Hindlimb muscle (tissue), 1 donor: ENCODE data around the gene KATNB1. TPM values are rescaled to one million over a fixed set of nuclear protein-coding genes. Genes with fewer than 3 reads are reported as not detected.
A peak's percentile ranks its signal among the peaks of the same experiment; 100 is the strongest.

Source experiments
- DNase-seq: peaks from one replicate; pipeline ENCODE4 v3.0.0-alpha.2; 2013
- polyA plus RNA-seq: library from polyadenylated mRNA; unstranded; fragments of 120-200 nt; gene quantifications from one replicate; pipeline ENCODE4 v1.2.1, GENCODE V29; 2013; ENCODE audit not compliant: insufficient read length

The KATNB1 gene
- polyA plus RNA-seq, 1 donor: 53.8 TPM

- DNase-seq: no peak
These were observed 21.1 kb downstream of the KATNB1 start for GRCh38 chr16:57756424-57757325.

GRCh38 chr16:57757326-57757786 is 21.8 kb downstream of the KATNB1 start:
- DNase-seq: peak; percentile 71

- no peak for DNase-seq
These were observed 22.3 kb downstream of the KATNB1 start for GRCh38 chr16:57757883-57758282.

- no peak for DNase-seq
These were observed 23.0 kb downstream of the KATNB1 start for GRCh38 chr16:57758331-57759117.

- no peak for DNase-seq
These were observed 23.6 kb downstream of the KATNB1 start for GRCh38 chr16:57759131-57759530.

- DNase-seq: no peak
These were observed 24.2 kb downstream of the KATNB1 start for GRCh38 chr16:57759541-57760356.

GRCh38 chr16:57760357-57761160 is 25.0 kb downstream of the KATNB1 start:
- DNase-seq: no peak

GRCh38 chr16:57761301-57761700 is 25.7 kb downstream of the KATNB1 start:
- no peak for DNase-seq

- DNase-seq: no peak
These were observed 26.4 kb downstream of the KATNB1 start for GRCh38 chr16:57761957-57762356.

- no peak for DNase-seq
These were observed 26.9 kb downstream of the KATNB1 start for GRCh38 chr16:57762365-57763040.

GRCh38 chr16:57763285-57764005 is 27.9 kb downstream of the KATNB1 start:
- DNase-seq: no peak

GRCh38 chr16:57764006-57764340 is 28.4 kb downstream of the KATNB1 start:
- no peak for DNase-seq

GRCh38 chr16:57764341-57765159 is 29.0 kb downstream of the KATNB1 start:
- no peak for DNase-seq

- DNase-seq: no peak
These were observed 29.7 kb downstream of the KATNB1 start for GRCh38 chr16:57765160-57765728.

GRCh38 chr16:57766714-57767348 is 31.3 kb downstream of the KATNB1 start:
- DNase-seq: no peak

- DNase-seq: no peak
These were observed 34.1 kb downstream of the KATNB1 start for GRCh38 chr16:57769541-57770145.

GRCh38 chr16:57770361-57770760 is 34.8 kb downstream of the KATNB1 start:
- DNase-seq: no peak

- DNase-seq: no peak
These were observed 35.7 kb downstream of the KATNB1 start for GRCh38 chr16:57771141-57771785.
